A549 (cell line): ENCODE data around the gene LRP3.

Source experiments
- CHD4 ChIP-seq: fragments of 200-600 bp; sonication (generic); IDR thresholded peaks from 2 replicates; pipeline ENCODE4 v1.6.1; 2016; ENCODE audit warnings: antibody characterized with exemption, mild to moderate bottlenecking, borderline replicate concordance
- CTCF ChIP-seq: fragments of >200 bp; sonication (Bioruptor Twin); formaldehyde crosslinking; IDR thresholded peaks from 3 replicates; pipeline ENCODE4 v1.5.1; 2016
- EP300 ChIP-seq, 2 experiments: fragments of >200 bp; sonication (Bioruptor Twin); formaldehyde crosslinking; IDR thresholded peaks; 2 replicates in 1 of 2; 3 replicates in 1 of 2; pipeline ENCODE4 v1.6.1; 2016 to 2017
- MAZ ChIP-seq: fragments of 150-350 bp; IDR thresholded peaks from 2 replicates; pipeline ENCODE4 v1.6.1; 2014; ENCODE audit warnings: antibody characterized with exemption, low read depth, low read length, borderline replicate concordance
- NR3C1 ChIP-seq: fragments of >200 bp; sonication (Bioruptor Twin); formaldehyde crosslinking; IDR thresholded peaks from 3 replicates; pipeline ENCODE4 v1.6.1; 2017
- POLR2A ChIP-seq: IDR thresholded peaks from 2 replicates; pipeline ENCODE4 v1.6.1; 2012; ENCODE audit warnings: mild to moderate bottlenecking, low read length
- RCOR1 ChIP-seq: fragments of 150-350 bp; IDR thresholded peaks from 2 replicates; pipeline ENCODE4 v1.6.1; 2014; ENCODE audit warnings: antibody characterized with exemption, low read length, low read depth
- RNF2 ChIP-seq: fragments of 200-600 bp; sonication (generic); IDR thresholded peaks from 2 replicates; pipeline ENCODE4 v1.6.1; 2016; ENCODE audit warnings: low read depth, mild to moderate bottlenecking, antibody characterized with exemption, moderate library complexity, borderline replicate concordance
- SMC3 ChIP-seq: fragments of >200 bp; sonication (Bioruptor Twin); formaldehyde crosslinking; IDR thresholded peaks from 3 replicates; pipeline ENCODE4 v1.6.1; 2018; ENCODE audit warnings: inconsistent platforms
- ZFP36 ChIP-seq: fragments of 450-650 bp; IDR thresholded peaks from 2 replicates; pipeline ENCODE4 v1.6.1; 2014; ENCODE audit warnings: borderline replicate concordance; ENCODE audit not compliant: partially characterized antibody

- TF ChIP-seq EP300 (IDR thresholded peaks at IDR 0.05) (no peak), POLR2A (no peak), CHD4 (no peak), NR3C1 (no peak), ZFP36 (no peak), SMC3 (no peak), CTCF (no peak), MAZ (no peak), RNF2 (no peak), RCOR1 (no peak)
These were observed 33.9 kb downstream of the LRP3 start for GRCh38 chr19:33227870-33228599.
